ENCODE measurements around the gene SLC24A5.

SLC24A5 gene

DNA sequence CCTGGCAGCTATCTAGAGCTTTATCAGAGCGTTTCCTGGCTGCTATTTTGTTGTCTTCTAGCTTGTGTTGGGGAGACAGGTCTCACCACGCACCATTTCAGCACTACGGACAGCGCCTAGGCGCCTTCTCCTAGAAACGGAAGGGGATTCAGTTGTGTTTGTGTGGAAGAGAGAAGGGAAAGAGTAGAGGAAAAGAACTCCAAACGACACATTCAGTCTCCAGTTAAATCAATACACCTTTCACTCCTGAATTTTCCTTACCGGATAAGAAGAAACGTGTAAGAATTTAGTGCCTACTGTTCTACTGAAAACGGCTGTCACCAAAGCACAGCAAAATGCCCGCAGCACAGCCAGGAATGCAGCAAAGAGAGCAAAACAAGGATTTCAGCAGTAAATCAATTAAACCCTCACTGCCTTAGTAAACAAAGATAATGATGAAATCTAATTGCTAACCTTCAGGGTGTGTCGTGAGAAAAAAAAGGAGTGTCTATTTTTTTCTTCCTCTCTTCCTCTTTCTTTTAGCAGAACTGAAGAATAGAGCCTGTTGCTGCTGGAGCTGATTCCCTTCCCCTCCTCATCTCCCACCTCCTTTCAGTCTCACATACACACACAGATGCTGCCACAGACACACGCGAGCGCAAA is 70.3 kb downstream of the SLC24A5 start:
- no peak for DNase-seq (ENCODE audit: low spot score)

DNA sequence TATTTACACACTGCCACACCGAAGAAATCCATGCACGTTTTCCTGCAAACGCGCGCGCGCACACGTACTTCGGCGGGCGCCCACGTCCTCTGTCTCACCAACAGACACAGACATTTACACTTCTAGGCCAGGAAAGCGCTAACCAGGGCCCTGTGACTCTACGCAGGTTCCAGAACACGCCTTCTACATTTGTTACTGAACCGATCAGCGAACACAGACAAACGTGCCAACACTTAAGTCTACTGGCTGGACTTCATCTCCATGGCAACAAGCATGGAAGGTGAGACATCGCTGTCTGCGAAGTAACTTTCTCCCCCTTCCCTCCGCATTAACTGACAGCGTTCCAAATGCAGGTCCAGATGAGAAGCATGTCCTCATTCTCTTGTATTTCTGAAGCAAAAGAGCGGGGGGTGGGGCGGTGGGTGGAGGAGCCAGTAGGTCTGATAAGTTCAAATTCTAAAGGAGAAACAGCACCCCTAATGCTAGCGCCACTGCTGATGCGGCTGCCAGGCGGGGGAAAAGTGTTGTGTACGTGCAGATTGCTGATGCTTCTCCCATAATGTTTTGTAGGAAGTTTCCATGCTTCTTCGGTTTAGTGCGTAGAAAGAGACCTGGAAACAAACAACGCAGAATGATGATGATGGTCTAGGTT is 70.9 kb downstream of the SLC24A5 start, which contains the start of gene CTXN2:
CTXN2 (plus strand) TSS at position 92 of the 652 bp plus-strand sequence. CDS start 9,636 bp downstream, outside the sequence.
- DNase-seq (ENCODE audit: low spot score), result no peak
